Left hindlimb (tissue), 1 donor: ENCODE data around the gene PPP1R12B.
"Not testable (repeated sequence)": the region's sequence is repeated elsewhere in the genome, so short reads cannot be mapped to it uniquely, and the experiment has no call there.

Source experiments
- DNase-seq: peaks from one replicate; pipeline ENCODE4 v3.0.0-alpha.2; 2018

PPP1R12B gene

GRCh38 chr1:202456372-202457169 is 108.1 kb downstream of the PPP1R12B start:
- DNase-seq, result not testable (repeated sequence)

- DNase-seq, result not testable (repeated sequence)
These were observed 110.2 kb downstream of the PPP1R12B start for GRCh38 chr1:202458651-202459050.

DNA sequence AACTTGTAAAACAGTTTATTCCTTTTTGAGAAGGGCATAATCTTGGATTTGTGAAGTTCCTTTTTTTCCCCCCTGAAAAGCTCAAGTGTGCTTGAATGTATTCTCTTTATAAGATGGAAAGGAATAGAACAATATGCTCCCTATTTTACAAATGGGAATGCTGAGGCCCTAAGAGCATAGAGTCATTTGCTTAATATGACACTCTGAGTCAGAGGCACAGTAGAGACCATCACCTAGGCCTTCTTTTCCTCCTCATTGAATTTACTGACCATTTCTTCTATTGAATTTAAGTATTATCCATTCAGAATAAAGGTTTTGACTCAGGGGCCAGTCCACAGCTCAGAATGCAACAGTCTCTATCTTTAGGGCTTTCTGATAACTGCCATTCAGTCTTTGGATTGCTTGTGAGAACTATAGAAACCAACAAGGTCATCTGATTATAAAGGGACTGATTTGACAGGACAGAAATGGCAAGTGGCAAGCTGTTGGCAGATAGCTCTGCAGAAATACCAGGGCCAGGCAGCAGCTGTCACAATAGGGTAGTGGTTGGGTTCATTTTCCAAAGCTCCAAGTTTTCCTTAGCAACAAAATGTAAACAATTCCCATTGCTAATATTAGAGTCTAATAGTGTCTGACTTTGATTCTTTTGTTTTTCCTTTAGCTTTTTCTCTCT is 111.1 kb downstream of the PPP1R12B start:
- peak; percentile 50 for DNase-seq

DNA sequence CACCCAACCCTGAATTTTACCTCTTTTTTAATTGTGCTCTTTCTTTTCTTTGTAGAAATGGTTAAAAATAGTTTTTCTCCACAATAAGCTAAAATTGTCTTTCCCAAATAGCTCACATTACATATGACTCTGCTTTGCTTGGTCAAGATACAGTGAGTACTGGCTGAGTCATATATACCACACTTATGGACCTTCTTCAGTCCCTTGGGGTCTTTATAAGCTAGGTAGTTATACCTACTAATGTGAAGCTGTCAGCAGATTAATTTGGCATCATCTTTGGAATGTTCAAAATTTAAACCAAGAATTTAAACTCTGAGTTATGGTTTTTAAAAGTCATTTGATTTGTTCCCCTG is 111.6 kb downstream of the PPP1R12B start:
- DNase-seq, result not testable (repeated sequence)

DNA sequence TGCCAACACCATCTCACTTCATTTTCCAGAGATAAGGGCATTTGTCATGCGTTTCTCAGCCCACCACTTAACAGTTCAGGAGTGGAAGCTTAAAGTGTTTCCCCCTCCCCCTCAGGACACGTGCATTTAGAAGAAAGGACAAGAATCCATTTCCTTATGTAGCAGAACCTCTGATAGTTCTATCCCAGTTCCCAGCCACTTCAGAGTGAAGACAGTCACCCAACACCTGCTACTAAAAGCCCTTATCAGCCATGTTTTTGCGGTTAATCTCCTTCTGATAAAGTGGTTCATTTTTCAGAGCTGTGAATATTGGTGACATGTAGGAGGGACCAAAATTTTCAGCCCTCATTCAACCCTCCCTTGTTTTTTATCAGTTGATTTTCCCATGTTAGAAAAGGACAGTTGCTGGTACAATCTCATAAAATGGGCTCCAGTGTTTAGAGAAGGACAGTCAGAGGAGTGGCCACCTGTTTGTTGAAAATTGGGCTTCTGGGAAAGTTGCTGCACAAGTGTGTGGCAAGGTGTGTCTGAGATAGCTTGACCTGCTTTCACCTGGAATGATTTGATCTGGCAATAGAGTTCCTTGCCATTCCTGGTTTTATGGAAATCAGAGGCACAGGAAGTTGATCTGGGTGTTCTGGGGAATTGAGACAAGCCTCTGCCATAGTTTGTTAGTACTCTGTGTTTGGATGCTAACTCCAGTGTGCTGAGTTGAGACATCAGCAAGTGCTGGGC is 114.0 kb downstream of the PPP1R12B start:
- no peak for DNase-seq

DNA sequence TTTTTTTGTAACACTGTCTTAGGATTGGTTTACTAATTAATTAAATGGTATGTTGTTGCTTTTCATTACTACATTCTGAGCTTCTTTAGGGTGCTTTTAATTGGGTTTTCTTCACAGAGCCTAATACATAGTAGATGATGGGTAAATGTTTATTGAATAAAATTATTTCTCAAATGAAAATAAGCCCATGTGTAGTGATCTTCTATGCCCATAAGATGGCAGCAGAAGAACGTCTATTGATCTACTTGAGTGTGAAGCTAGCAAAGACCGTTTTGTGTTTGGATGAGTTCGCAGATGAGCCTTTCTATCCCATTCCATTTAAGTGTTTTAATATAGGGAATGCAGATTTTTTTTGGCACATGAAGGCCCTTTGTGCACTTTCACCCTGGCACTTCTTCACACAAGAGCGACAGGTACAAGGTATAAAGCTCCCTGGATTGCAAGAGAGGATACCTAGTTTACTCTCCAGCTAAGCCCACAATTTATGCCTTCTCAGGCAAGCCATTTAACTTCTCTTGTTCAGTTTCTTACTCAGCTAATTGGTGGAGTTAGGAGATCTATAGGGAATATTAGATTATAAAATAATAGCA is 115.7 kb downstream of the PPP1R12B start:
- DNase-seq, result not testable (repeated sequence)

GRCh38 chr1:202465644-202466270 is 117.3 kb downstream of the PPP1R12B start:
- not testable (repeated sequence) for DNase-seq

GRCh38 chr1:202466339-202466738 is 117.8 kb downstream of the PPP1R12B start:
- not testable (repeated sequence) for DNase-seq

DNA sequence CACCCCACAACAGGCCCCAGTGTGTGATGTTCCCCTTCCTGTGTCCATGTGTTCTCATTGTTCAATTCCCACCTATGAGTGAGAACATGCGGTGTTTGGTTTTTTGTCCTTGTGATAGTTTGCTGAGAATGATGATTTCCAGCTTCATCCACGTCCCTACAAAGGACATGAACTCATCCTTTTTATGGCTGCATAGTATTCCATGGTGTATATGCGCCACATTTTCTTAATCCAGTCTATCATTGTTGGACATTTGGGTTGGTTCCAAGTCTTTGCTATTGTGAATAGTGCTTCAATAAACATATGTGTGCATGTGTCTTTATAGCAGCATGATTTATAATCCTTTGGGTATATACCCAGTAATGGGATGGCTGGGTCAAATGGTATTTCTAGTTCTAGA is 118.9 kb downstream of the PPP1R12B start:
- DNase-seq, result not testable (repeated sequence)

DNA sequence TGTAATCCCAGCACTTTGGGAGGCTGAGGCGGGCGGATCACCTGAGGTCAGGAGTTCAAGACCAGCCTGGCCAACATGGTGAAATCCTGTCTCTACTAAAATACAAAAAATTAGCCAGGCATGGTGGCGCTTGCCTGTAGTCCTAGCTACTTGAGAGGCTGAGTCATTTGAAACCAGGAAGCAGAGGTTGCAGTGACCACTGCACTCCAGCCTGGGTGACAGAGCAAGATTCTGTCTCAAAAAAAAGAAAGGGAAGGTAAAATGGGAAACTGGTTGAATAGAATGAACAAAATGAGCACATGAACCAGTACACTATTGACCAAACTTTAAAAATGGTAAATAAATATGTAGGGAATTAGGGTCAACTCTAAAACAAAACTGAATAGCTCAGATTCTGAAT is 120.2 kb downstream of the PPP1R12B start:
- not testable (repeated sequence) for DNase-seq

GRCh38 chr1:202469123-202469522 is 120.6 kb downstream of the PPP1R12B start:
- DNase-seq, result not testable (repeated sequence)

DNA sequence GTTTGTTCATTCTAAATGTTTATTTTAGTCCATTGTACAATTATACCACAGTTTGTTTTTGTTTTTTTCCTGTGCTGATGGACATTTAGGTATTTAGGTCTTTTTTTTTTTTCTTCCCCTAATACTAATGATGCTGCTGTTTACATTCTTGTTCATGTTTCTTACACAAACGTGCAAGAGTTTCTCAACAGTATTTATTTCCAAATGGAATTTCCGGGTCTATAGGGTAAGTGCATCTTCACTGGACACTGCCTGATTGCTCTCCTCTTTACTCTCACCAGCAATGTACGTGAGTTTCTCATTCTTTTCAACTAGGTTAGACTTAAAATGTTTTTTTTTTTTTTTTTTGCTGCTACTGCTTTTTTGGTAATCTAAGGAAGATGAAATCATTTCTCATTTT is 122.7 kb downstream of the PPP1R12B start:
- no peak for DNase-seq

- DNase-seq, result not testable (repeated sequence)
These were observed 124.0 kb downstream of the PPP1R12B start for GRCh38 chr1:202472347-202473124.

DNA sequence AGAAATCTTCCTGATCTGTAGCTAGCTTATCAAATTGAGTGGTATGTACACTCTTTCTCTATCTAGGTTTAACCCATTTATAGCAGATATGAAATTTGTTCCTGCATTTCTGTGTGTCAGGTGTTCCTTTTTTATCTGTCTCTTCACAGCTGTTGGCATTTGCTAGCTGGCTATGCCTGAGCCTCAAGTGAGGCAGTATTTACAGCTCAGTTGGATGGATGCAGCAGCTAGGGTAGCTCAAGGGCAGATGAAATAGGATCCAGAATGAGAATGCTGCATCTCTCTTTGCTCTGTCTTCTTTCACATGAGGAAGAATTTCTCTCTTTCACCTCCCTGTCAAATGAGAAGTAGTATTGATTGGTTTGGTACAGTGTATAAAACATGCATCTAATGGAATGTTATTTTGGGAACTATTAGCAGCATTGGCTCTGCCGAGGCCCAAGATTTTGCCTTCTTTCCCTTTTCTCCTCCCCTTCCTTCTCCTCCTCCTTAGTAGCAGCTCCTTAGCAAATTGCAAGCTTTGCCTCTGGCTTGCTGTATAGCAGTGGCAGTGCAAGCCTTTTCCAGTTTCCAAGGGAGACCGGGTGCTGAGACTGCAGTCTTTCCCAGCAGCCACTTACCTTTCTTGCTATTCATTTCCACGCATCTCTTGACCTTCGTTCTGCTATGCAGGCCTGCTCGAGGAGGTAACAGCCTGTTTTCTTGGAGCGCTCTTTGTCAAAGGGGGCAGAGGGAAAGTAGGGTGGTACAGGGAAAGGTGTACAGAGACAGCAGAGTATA is 125.0 kb downstream of the PPP1R12B start:
- not testable (repeated sequence) for DNase-seq

DNA sequence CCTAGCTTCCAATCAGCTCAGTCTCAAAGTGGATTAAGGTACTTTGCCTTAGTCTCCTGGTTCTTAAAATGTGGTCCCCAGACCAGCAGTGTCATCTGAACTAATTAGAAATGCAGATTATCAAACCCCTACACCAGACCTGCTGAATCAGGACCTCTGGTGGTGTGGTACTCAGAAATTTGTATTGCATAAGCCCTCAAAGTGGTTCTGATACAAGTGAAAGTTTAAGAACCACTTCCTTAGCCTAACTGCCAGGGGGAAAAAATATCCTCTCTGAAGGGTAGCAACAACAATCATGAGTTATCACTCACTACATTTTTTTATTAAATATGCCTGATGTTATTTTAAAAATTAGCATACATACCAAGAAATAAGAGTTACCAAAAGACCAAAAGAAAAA is 131.2 kb downstream of the PPP1R12B start:
- not testable (repeated sequence) for DNase-seq

DNA sequence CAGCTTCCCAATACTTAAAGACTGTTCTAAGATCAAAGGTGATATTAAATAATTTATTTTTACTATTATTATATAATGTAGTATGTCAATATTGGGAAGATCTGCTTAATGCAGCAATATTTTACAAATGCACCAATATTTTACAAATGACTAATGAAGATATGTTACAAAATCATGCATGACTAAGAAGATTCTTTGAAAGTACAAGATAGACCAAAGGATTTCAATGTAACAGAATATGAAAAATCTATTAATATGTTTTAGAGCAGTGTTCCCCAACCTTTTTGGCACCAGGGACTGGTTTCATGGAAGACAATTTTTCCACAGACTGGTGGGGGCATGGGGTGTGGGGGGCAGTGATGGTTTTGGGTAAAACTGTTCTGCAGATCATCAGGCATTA is 132.1 kb downstream of the PPP1R12B start:
- not testable (repeated sequence) for DNase-seq

DNA sequence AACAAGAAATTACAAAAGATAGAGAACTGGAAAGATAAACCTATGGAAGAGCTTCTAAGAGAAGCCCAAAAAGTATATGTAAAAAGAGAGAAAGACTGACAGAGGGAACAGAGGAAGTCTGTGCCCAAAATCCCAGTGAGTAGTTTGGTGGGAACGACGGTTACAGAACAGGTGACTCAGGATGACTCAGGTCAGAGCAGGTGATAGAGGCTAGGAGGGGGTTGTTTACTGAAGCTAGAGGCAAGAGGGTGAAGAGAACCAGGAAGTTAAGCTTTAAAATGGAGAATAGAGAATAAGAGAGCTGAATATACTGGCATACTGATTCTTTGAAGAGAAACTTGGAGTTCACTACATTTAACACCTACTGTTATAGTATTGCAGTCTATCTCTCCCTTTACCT is 134.9 kb downstream of the PPP1R12B start:
- not testable (repeated sequence) for DNase-seq

DNA sequence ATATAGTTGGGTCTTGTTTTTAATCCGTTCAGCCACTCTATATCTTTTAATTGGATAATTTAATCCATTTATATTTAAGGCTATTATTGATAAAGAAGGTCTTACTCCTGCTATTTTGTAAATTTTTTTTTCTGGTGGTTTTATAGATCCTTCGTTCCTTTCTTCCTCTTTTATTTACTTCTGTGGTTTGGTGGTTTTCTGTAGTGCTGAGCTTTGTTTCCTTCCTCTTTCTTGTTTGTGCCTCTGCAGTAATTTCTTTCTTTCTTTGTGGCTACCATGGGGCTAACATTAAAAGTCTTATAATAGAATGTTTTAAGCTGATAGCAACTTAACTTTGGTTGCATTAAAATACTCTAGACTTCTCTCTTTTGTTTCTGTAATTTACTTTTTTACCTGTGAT is 135.5 kb downstream of the PPP1R12B start:
- DNase-seq, result not testable (repeated sequence)

DNA sequence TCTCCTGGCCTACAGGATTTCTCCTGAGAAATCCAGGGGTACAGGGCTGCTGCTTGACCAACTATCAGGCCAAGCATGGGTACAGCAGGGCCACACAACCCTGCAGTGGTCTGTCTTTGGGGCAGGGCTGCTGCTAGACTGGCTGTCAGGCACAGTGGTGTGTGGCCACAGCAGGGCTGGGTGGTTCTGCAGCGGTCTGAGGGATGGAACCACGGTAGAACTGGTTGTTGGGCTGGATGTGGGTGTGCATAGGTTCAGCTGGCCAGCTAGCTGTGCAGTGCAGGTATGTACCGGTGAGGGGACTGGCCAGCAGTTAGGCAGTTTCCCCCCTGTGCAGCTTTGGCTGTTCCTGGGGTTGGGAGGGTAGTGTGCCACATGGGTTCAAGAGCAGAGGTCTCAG is 136.3 kb downstream of the PPP1R12B start:
- DNase-seq, result not testable (repeated sequence)

GRCh38 chr1:202488178-202488649 is 139.7 kb downstream of the PPP1R12B start:
- not testable (repeated sequence) for DNase-seq

DNA sequence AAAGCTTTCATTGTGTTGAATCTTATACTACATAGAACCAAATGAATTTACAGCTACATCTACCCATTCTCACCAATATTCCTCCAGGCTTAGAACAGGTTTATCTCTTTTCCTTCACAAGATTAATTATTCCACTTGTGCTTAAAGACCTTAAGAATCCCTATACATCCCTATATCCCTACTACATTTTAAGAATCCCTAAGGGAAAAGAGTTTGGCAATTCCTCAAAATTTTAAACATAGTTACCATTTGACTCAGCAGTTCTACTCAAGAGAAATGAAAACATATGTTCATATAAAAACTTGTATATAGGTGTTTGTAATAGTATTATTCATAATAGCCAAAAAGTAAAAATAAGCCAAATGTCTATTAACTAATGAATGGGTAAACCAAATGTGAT is 140.6 kb downstream of the PPP1R12B start:
- DNase-seq, result not testable (repeated sequence)
